GM19043 (cell line): ENCODE measurements around the gene NIPBL.
"Not testable (repeated sequence)": the region's sequence is repeated elsewhere in the genome, so short reads cannot be mapped to it uniquely, and the experiment has no call there.

Experiments used
- ATAC-seq: cut with Tn5 transposase; IDR thresholded peaks from one replicate; pipeline ENCODE4 v1.9.1; 2021; ENCODE audit warnings: low read depth; ENCODE audit not compliant: unreplicated experiment

NIPBL gene

GRCh38 chr5:36876299-36876964 is at the start of gene NIPBL:
Gene NIPBL, plus strand, starts transcription at chr5:36876769. Its CDS starts 76,928 bp downstream, at chr5:36953697.
- peak; percentile 54 for ATAC-seq

- no peak for ATAC-seq
Observed at GRCh38 chr5:36832274-36832673, 44.3 kb upstream of the NIPBL start.

- no peak for ATAC-seq
Observed at GRCh38 chr5:36836831-36837230, 39.7 kb upstream of the NIPBL start.

GRCh38 chr5:36839489-36840476 is 36.8 kb upstream of the NIPBL start:
- ATAC-seq = no peak

- no peak for ATAC-seq
Observed at GRCh38 chr5:36841677-36842076, 34.9 kb upstream of the NIPBL start.

GRCh38 chr5:36842087-36842486 is 34.5 kb upstream of the NIPBL start:
- no peak for ATAC-seq

- ATAC-seq = no peak
Observed at GRCh38 chr5:36844305-36844704, 32.3 kb upstream of the NIPBL start.

- ATAC-seq = not testable (repeated sequence)
Observed at GRCh38 chr5:36848545-36848944, 28.0 kb upstream of the NIPBL start.

GRCh38 chr5:36852903-36853302 is 23.7 kb upstream of the NIPBL start:
- ATAC-seq = not testable (repeated sequence)

GRCh38 chr5:36854402-36855140 is 22.0 kb upstream of the NIPBL start:
- no peak for ATAC-seq

GRCh38 chr5:36855141-36855495 is 21.5 kb upstream of the NIPBL start:
- no peak for ATAC-seq

- ATAC-seq = no peak
Observed at GRCh38 chr5:36861871-36862270, 14.7 kb upstream of the NIPBL start.

GRCh38 chr5:36870399-36871040 is 6.0 kb upstream of the NIPBL start:
- ATAC-seq = peak; percentile 77

GRCh38 chr5:36874465-36874864 is 2.1 kb upstream of the NIPBL start:
- no peak for ATAC-seq

- ATAC-seq = no peak
Observed at GRCh38 chr5:36875051-36875789, 1.3 kb upstream of the NIPBL start.

- peak; percentile 46 for ATAC-seq
Observed at GRCh38 chr5:36875790-36876298, 725 bp upstream of the NIPBL start.

GRCh38 chr5:36876965-36877666 is 547 bp downstream of the NIPBL start:
- no peak for ATAC-seq

GRCh38 chr5:36877667-36878391 is 1.3 kb downstream of the NIPBL start:
- ATAC-seq = peak; percentile 19
